GM12891 (cell line): ENCODE data around the gene ZNF823.

ENCODE experiments used
- PAX5 ChIP-seq: IDR thresholded peaks from 2 replicates; pipeline ENCODE4 v1.6.1; 2011; ENCODE audit warnings: low read length, moderate library complexity, mild to moderate bottlenecking; ENCODE audit not compliant: insufficient read depth, severe bottlenecking
- POLR2A ChIP-seq: IDR thresholded peaks from 2 replicates; pipeline ENCODE4 v1.6.1; 2011; ENCODE audit warnings: low read depth, low read length, control low read depth
- POLR2AphosphoS5 ChIP-seq: IDR thresholded peaks from 2 replicates; pipeline ENCODE4 v1.6.1; 2011; ENCODE audit warnings: low read depth, low read length, control low read depth
- POU2F2 ChIP-seq: IDR thresholded peaks from 2 replicates; pipeline ENCODE4 v1.6.1; 2011; ENCODE audit warnings: low read depth, mild to moderate bottlenecking, control low read depth, low read length, moderate library complexity
- SPI1 ChIP-seq: IDR thresholded peaks from 2 replicates; pipeline ENCODE4 v1.6.1; 2011; ENCODE audit warnings: low read depth, low read length, control low read depth
- TAF1 ChIP-seq: IDR thresholded peaks from 2 replicates; pipeline ENCODE4 v1.6.1; 2011; ENCODE audit warnings: low read depth, low read length, control low read depth

DNA sequence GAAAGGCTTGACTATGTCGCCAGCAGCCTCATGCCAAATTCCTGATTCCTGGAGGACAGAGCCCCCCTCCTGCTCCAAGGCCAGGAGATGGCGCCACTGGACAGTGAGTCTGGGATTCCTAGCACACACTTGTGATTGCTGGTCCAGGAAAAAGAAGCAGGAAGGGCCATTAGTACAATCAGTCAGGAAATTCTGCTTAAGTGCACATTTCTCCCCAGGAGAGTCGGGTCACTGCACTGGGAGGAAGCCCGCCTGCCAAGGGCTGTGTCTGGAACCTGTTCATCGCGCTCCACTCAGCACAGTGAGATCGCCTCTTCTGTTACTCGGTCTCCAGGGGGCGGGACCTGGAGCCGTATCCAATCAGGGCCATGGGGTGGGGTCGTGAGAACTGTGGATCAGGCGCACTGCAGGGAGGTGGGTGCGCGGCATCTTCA, 65.1 kb downstream of the ZNF823 start:
- no peak for TF ChIP-seq POLR2A
- TF ChIP-seq POLR2AphosphoS5 = no peak
- no peak for TF ChIP-seq TAF1
- TF ChIP-seq SPI1 = no peak
- TF ChIP-seq PAX5 = no peak
- TF ChIP-seq POU2F2 = no peak
